ENCODE results near the gene PPIL1.

Gene PPIL1

DNA sequence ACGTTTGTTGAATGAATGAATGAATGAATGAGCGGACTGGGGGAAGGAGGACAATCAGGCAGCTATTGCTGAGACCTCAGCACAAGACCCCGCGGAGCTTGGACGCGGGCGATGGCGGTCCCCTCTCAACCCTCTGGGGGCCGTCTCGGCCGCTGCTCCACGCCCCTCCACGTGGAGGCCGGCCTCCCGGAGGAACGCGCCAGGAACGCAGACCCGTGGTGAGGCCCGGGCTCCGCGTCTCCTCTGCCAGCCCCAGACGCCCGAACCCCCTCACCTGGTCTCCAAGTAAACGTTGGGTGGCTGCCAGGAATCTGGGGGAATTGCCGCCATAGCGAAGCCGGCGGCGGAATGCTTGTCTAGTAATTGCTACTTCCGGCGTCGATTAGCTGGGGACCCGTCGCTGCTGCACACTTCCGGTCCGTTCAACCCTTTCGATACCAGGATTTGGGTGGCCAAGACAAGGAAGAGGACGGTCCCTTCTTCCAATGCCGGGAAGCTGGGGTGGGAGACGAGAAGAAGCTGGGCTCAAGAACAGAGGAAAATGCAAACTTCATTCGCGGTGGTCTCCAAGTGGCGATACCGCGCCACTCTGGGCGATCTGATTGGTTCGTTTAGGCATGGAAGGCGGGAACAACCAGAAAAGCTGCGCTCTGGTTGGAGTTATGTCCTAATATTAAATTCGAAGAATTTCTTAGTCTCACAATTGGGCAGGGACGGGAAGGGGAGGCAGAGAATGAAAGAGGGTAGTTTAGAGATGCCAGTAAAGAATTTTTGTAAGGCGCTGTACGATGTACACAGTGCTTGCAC is at the start of gene PPIL1:
PPIL1 (minus strand) TSS at position 361 of the 807 bp plus-strand sequence; CDS start at position 330, 31 bp downstream.
- DNase-seq (ENCODE audit: extremely low spot score) = peak; percentile 89
- POLR2A ChIA-PET = interaction anchor here (1.6 kb wide), 1 partner anchor 11 kb away, joined by 5 read pairs; the partner anchor contains the start of gene C6orf89
- TF ChIP-seq, protein P1, sequence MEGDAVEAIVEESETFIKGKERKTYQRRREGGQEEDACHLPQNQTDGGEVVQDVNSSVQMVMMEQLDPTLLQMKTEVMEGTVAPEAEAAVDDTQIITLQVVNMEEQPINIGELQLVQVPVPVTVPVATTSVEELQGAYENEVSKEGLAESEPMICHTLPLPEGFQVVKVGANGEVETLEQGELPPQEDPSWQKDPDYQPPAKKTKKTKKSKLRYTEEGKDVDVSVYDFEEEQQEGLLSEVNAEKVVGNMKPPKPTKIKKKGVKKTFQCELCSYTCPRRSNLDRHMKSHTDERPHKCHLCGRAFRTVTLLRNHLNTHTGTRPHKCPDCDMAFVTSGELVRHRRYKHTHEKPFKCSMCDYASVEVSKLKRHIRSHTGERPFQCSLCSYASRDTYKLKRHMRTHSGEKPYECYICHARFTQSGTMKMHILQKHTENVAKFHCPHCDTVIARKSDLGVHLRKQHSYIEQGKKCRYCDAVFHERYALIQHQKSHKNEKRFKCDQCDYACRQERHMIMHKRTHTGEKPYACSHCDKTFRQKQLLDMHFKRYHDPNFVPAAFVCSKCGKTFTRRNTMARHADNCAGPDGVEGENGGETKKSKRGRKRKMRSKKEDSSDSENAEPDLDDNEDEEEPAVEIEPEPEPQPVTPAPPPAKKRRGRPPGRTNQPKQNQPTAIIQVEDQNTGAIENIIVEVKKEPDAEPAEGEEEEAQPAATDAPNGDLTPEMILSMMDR (IDR thresholded peaks at IDR 0.05; ENCODE audit: control extremely low read depth, extremely low read depth, low read depth, missing control alignments) = no peak
- CTCF ChIA-PET = interaction anchor here (0.7 to 6.0 kb wide), 15 partner anchors 8 to 451 kb away, joined by 3 to 88 read pairs (median 4); partner anchors contain the start of gene C6orf89

DNA sequence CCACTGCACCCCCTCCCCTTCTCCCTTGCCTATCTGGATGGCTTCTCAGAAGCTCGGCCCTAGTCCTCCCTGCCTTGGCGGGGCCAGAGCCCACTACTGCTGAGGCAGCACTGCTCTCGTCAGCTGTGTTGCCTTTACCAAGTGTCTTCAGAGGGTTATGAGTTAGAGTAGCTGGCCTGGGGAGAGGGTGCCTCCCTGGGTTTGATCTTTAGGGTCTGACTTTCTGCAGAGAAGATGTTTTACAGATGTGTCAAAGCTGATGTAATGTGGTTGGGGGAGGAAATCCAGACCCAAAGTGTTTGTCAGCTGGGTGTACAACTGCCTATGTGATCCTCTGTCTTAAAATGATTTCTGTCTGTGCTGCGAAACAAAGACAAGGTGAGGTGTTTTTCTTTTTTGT is 49.5 kb upstream of the PPIL1 start:
- no peak for DNase-seq (ENCODE audit: extremely low spot score)
- CTCF ChIA-PET = interaction anchor here (1.6 kb wide), 1 partner anchor 94 kb away, joined by 4 read pairs; no protein-coding TSS in a partner anchor
- POLR2A ChIA-PET = no interaction called here
- TF ChIP-seq, protein P1 (IDR thresholded peaks at IDR 0.05; ENCODE audit: control extremely low read depth, extremely low read depth, low read depth, missing control alignments) = no peak

DNA sequence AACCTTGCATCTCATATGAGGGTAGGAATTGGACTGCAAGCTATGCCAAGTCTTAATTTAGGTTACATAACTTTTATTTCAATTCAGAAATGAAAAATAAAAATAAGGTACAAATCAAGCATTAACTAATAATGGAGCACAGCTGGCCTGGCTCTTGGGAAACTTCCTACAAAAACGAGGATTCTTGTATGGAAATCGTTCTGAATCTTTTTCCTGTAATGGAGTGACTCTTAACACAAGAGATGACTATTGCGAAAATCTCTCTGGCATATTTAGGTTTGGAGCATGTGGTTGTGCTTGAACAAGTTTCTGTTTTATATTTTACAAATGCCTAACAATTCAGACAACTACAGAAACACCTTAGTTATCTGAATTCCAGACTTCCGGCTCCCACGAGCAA is 45.9 kb upstream of the PPIL1 start:
- TF ChIP-seq, protein P1 (IDR thresholded peaks at IDR 0.05; ENCODE audit: control extremely low read depth, extremely low read depth, low read depth, missing control alignments) = no peak
- DNase-seq (ENCODE audit: extremely low spot score) = no peak
- CTCF ChIA-PET = no interaction called here
- POLR2A ChIA-PET = no interaction called here

DNA sequence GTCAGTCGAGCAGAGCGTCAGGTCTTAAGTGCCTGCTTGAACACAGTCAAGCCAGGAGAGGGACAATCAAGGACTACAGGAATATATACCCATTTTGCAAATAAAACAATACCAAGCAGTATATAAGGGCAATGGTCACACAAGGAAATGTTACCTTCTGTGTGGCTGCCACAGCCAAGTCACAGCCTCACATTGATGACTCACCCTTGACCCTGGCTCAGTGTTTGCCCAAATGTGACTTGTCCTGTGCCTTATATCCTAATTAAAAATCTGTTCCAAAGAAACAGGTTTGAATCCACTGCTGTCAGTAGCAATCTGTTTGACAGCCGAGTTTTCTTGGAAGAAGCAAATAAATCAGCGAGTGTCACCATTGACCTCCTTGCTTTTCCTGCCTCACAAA is 45.4 kb upstream of the PPIL1 start:
- CTCF ChIA-PET = no interaction called here
- POLR2A ChIA-PET = no interaction called here
- TF ChIP-seq, protein P1 (IDR thresholded peaks at IDR 0.05; ENCODE audit: control extremely low read depth, extremely low read depth, low read depth, missing control alignments) = no peak
- DNase-seq (ENCODE audit: extremely low spot score) = no peak

DNA sequence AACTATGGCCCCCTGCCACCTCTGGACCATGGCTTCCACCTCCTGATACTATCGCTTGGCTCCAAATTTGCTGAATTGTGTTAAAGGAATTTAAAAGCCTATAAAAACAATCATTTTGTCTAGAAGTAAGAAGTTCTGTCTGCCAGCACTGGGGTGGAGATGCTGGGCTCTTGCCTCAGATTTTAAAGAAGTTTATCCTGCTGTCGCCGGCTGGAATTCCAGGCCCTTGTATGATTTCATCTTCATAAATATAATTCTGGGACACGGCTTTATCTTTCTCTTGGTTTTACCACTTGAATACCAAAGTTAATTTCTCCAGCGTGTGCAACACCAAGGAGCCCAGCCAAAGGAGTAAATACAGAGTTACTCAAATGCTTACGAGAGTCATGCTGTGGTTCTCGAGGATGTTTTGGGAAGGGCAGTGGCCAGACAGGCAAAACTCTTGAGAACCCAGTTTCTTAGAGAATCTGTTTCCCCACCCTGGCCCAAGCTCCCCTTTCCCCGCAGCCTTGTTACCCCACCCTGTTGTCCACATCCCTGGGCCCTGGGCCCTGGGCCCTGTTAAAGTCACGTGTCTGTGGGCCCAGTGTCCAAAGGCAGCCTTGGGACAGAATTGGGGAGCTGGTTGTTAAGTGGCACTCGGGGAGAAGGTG is 43.1 kb upstream of the PPIL1 start:
- no peak for DNase-seq (ENCODE audit: extremely low spot score)
- CTCF ChIA-PET = interaction anchor here (0.9 kb wide), 1 partner anchor 22 kb away, joined by 3 read pairs; no protein-coding TSS in a partner anchor
- TF ChIP-seq, protein P1 (IDR thresholded peaks at IDR 0.05; ENCODE audit: control extremely low read depth, extremely low read depth, low read depth, missing control alignments) = no peak
- POLR2A ChIA-PET = no interaction called here

DNA sequence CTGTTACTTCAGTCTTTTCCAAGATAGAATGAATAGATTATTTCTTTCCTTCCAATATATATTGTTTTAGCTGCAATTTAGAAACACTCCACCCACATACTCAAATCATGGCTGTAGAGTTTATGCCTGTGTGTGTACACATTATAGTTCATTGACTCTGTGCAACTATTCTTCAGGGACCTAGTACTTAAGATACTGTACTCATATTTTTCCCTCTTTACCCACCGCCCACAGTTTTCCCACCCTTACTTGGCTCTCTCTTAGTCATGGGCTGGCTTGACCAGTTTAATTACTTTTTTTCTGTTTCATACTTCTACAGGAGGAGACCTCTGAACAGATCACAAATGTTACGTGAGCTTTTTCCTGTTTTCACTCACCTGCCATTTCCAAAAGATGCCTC is 41.5 kb upstream of the PPIL1 start:
- ChIA-PET CTCF (interaction anchor here (1.3 kb wide), 1 partner anchor 102 kb away, joined by 4 read pairs; no protein-coding TSS in a partner anchor), POLR2A (no interaction called here)
- TF ChIP-seq, protein P1 (IDR thresholded peaks at IDR 0.05; ENCODE audit: control extremely low read depth, extremely low read depth, low read depth, missing control alignments) = no peak
- DNase-seq (ENCODE audit: extremely low spot score) = no peak
